ENCODE measurements around the gene VILL. TPM values are rescaled to one million over a fixed set of nuclear protein-coding genes. Genes with fewer than 3 reads are reported as not detected.

Gene VILL
- total RNA-seq, 1 donor from 2014 or later, result 11.4 TPM

DNA sequence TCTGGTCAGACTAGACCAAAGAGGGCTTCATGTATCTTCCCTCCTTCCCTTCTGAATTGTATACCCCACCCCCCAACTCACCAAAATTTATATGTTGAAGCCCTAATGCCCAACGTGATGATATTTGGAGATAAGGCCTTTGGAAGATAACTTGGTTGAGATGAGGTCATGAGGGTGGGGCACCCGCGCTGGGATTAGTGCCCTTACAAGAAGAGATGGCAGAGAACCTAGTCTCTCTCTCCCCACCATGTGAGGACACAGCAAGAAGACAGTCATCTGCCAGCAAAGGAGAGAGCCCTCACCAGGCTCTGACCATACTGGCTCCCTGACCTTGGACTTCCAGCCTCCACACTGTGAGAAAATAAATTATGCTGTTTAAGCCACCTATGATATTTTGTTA, 25.4 kb downstream of the VILL start:
- Mint-ChIP-seq H3K36me3 (ENCODE audit: low read depth) (peaks cover 29% of the 10 kb centered on the region), H3K4me3 (no peak overlapping the region), H3K27me3 (no peaks in the 10 kb centered on the region), H3K27ac (no peak overlapping the region), H3K9me3 (peaks cover 10% of the 10 kb centered on the region), H3K4me1 (no peaks in the 10 kb centered on the region)
- DNase-seq, result no peak
- intact Hi-C loops (cut with micrococcal nuclease), result no loop called here

DNA sequence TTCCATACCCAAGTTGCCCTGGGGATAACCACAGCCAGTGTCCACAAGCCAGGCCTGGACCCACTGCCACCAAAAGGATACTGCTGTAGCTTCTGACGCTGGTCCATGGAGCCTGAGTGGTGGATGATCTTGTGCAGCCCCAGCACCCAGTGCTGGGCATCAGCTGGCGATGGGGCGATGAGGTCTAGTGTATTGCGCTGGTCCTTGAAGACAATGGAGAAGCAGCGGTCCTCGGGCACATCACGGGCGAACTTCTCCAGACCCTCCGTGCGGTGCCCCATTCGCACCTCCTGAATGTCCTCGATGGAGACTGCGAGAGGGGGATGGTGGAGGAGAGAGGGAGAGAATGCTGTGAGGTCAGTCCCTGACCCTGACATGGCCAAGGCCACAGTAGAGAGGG, 25.8 kb downstream of the VILL start:
- no peak for DNase-seq
- intact Hi-C loops (cut with micrococcal nuclease), result no loop called here
- peaks cover 29% of the 10 kb centered on the region for H3K36me3 Mint-ChIP-seq (ENCODE audit: low read depth)
- no peak overlapping the region for H3K27ac Mint-ChIP-seq
- H3K9me3 Mint-ChIP-seq, result peaks cover 10% of the 10 kb centered on the region
- no peaks in the 10 kb centered on the region for H3K27me3 Mint-ChIP-seq
- peaks cover 3% of the 10 kb centered on the region for H3K4me1 Mint-ChIP-seq
- no peak overlapping the region for H3K4me3 Mint-ChIP-seq

DNA sequence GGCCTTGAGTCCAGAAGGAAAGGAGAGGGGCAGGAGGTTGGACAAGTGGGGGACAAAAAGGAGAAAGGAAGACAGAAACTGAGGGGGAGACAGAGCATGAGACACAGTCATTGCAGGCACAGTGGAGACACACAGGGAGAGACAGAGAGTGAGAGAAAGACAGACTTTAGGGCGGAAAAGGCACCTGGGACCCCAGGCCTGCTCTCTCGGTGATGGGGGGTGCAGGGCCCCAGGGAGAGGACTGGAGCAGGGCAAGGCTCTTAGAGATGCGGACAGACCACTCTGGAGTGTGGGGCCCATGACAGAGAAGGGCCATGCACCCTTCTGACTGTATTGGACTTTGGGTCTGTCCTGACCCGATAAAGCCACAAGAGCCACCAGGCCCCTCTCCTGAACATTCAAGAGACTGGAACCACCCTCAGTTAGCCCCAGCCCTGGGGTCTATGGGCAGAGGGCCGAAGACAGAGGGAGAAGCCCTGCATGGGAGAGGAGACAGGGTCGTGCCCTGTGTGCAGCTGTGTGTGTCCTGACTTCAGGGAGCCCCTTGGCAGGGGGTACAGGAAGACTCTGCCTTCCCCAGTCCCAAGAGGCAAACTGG, 26.4 kb downstream of the VILL start:
- no peak overlapping the region for H3K27ac Mint-ChIP-seq
- H3K27me3 Mint-ChIP-seq, result no peaks in the 10 kb centered on the region
- intact Hi-C loops (cut with micrococcal nuclease), result no loop called here
- H3K9me3 Mint-ChIP-seq, result peaks cover 10% of the 10 kb centered on the region
- DNase-seq, result no peak
- peaks cover 4% of the 10 kb centered on the region for H3K4me1 Mint-ChIP-seq
- H3K36me3 Mint-ChIP-seq (ENCODE audit: low read depth), result peaks cover 27% of the 10 kb centered on the region
- no peak overlapping the region for H3K4me3 Mint-ChIP-seq

DNA sequence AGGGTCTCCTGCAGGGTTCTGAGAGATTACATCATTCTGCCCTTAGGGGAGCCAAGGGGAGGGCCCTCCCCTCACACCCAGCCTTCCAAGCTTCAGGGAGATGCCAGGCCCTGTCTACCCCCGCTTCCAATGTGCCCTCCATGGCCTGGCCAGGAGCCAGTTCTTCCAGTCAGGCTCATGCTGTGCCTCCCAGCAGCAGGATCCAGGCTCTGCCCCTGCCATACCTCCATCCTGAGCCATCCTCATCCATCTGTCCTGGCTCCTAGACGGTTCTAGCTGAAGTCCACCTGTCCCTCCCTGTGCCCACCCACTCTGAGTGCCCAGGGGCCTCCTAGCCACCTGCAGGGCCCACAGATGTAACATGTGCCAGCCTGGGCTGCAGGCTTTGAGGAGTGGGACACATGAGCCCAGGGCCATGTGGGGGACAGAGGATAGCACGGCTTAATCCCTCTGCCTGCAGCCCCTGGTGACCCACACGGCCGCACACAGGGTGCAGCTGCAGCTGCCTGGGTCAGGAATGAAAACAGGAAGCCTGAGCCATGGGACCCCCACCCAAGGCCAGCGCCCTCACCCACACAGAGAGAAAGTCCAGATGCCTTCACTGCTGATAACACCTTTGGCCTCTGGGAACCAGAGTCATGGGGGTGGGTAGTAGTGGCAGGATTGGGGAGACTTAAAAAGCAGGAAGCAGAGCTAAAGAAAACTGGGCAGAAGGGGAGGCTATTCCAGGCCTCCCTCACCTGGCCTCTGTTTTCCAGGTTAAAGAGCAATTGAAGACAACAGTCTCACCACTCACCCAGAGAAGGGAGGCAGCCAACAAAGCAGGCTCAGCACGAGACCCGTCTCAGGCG, 27.1 kb downstream of the VILL start:
- Mint-ChIP-seq H3K27me3 (no peaks in the 10 kb centered on the region), H3K4me3 (no peak overlapping the region), H3K27ac (no peak overlapping the region), H3K4me1 (peaks cover 9% of the 10 kb centered on the region), H3K36me3 (ENCODE audit: low read depth) (peaks cover 27% of the 10 kb centered on the region), H3K9me3 (peaks cover 10% of the 10 kb centered on the region)
- intact Hi-C loops (cut with micrococcal nuclease), result no loop called here
- no peak for DNase-seq

DNA sequence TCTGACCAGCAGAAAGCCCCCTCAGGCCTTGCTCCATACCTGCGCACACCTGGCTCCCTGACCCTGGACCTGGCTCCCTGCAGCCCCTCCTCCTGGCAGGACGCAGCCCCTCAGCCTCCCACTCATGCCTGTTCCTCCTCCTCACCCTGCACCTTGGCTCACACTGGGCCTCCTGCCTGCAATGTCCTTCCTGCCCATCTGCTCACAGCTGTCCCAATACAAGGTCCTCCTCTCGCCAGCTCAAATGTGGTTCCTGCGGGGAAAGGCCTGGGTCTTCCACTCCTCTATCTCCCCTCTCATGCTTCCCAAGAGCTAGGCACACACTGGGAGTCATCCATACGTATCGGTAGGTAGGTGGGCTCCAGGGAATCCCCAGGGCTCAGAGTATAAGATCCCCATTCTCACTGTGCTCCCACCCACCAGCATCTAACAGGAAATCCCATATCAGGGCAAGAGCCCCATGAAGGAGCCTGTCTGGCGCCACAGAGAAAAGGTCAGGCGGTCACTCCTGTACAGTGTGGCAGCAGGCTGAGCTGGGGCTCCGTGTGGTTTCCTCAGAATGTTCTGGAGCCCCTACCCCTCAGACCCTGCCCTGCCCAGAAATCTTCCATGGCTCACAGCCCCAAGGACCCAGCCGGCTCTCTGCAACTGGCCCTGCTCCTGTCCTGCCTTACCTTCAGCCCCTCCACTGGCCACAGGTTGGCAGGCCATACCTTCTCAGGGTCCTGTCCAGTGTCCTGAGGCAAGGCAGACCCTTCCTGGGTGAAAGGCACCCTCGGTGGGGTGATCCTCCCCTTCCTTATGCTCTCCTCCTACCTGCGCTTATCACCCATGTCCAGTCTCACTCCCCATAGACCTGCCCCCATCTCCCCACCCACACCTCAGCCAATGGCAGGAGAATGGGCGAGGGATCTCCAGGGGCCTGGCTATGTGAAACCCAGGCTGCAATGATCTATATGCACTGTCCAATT, 28.0 kb downstream of the VILL start:
- no peak for DNase-seq

DNA sequence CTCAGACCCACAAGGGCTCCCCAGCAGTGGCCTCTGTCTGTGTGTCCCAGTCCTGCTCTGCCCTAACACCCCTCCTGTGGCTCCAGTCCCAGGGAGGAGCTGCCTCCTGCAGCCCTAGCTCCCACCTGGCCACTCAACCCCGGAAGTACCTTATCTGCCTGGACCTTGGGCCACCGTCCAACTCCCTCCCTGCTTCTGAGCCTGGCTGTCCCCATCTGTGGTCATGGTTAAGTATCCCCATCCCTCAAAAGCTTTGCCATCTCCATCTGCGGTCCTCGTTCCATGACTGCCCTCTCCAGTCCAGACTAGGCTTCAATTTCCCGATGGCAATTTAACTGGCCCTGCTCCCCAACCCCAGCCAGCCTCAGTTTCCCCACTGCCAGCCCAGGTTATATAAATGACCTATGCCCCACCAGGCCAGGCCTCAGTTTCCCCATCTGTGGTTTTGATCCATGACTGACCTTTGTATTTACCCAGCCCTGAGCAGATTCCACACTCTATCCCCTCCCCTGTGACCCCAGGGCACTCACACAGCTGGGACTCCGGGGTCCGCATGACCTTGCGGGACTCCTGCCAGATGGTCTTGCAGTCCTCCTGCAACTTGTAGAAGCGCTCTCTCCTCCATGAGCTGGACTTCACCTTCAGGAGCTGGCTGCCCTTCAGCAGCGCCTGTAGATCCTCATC, 29.2 kb downstream of the VILL start:
- H3K36me3 Mint-ChIP-seq (ENCODE audit: low read depth), result peaks cover 25% of the 10 kb centered on the region
- intact Hi-C loops (cut with micrococcal nuclease), result no loop called here
- peaks cover 10% of the 10 kb centered on the region for H3K9me3 Mint-ChIP-seq
- H3K4me1 Mint-ChIP-seq, result peaks cover 23% of the 10 kb centered on the region
- H3K27me3 Mint-ChIP-seq, result no peaks in the 10 kb centered on the region
- H3K4me3 Mint-ChIP-seq, result no peak overlapping the region
- H3K27ac Mint-ChIP-seq, result no peak overlapping the region
- DNase-seq, result no peak

More for the DNA sequence above, 28.0 kb downstream of the VILL start:
- Mint-ChIP-seq H3K27ac (no peak overlapping the region), H3K36me3 (ENCODE audit: low read depth) (peaks cover 26% of the 10 kb centered on the region), H3K4me3 (no peak overlapping the region), H3K27me3 (no peaks in the 10 kb centered on the region), H3K4me1 (peaks cover 14% of the 10 kb centered on the region), H3K9me3 (peaks cover 10% of the 10 kb centered on the region)
- intact Hi-C loops (cut with micrococcal nuclease), result no loop called here

DNA sequence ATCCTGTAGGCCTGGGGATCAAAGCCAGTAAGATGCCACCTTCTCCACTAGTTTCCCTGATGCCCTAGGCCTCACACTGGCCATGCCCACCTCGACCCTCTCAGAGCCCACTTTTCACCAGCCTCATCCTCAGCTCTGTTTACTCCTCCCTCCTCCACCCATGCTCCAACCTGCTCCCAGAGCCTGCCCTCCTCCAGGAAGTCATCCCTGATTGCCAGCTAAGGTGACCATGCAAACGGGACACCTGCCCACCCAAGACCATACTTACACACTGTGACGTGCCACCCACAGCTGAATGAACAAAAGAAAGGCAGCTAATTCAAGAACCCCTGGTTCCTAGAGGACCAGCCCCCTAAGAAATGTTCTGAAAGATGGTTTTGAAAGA, 29.7 kb downstream of the VILL start:
- Mint-ChIP-seq H3K27ac (no peak overlapping the region), H3K9me3 (peaks cover 10% of the 10 kb centered on the region), H3K4me1 (peaks cover 27% of the 10 kb centered on the region), H3K27me3 (no peaks in the 10 kb centered on the region), H3K36me3 (ENCODE audit: low read depth) (peaks cover 20% of the 10 kb centered on the region), H3K4me3 (no peak overlapping the region)
- intact Hi-C loops (cut with micrococcal nuclease), result no loop called here
- DNase-seq, result no peak

DNA sequence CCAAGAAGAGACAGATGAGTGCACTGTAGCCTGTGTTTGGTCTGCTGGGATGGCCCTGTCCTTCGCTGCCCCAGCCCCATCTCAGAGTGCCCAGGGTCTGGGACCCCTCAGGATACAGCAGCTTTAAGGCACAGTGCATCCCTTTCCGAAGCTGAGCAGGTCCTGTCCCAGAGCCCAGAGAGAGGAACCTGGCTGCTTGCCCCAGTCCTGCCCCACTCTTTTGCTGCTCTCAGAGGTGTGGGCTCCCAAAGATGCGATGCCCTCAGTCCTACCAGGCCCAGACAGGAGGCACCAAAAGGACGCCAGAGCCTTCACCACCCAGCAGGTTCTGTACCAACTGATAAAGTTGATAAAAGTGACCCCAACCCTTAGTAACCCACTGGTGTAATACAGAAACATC, 30.6 kb downstream of the VILL start:
- Mint-ChIP-seq H3K4me1 (peaks cover 34% of the 10 kb centered on the region), H3K27ac (no peak overlapping the region), H3K27me3 (no peaks in the 10 kb centered on the region), H3K9me3 (peaks cover 7% of the 10 kb centered on the region), H3K36me3 (ENCODE audit: low read depth) (peaks cover 12% of the 10 kb centered on the region), H3K4me3 (no peak overlapping the region)
- intact Hi-C loops (cut with micrococcal nuclease), result no loop called here
- DNase-seq, result no peak

DNA sequence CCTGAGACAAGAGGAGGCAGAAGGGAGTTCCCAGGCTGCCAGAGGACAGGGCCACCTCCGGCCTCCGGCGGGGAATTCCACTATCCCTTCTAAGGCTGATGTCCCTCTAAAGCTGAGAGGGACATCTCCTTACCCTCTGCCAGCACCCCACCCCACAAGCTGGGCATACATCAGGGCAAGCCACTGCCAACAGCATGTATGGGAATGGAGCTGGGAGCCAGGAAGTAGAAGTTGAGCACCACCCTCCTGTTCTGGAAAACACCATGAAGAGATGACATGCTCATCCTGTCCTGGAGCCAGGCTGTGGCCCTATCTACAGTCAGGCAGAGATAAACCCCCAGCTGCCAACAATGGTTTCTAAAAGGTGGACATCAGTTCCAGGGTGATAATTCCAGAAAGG, 31.7 kb downstream of the VILL start:
- no peak overlapping the region for H3K27ac Mint-ChIP-seq
- peaks cover 4% of the 10 kb centered on the region for H3K36me3 Mint-ChIP-seq (ENCODE audit: low read depth)
- no peak for DNase-seq
- peaks cover 35% of the 10 kb centered on the region for H3K4me1 Mint-ChIP-seq
- no peak overlapping the region for H3K4me3 Mint-ChIP-seq
- intact Hi-C loops (cut with micrococcal nuclease), result no loop called here
- H3K9me3 Mint-ChIP-seq, result no peaks in the 10 kb centered on the region
- H3K27me3 Mint-ChIP-seq, result peaks cover 2% of the 10 kb centered on the region

DNA sequence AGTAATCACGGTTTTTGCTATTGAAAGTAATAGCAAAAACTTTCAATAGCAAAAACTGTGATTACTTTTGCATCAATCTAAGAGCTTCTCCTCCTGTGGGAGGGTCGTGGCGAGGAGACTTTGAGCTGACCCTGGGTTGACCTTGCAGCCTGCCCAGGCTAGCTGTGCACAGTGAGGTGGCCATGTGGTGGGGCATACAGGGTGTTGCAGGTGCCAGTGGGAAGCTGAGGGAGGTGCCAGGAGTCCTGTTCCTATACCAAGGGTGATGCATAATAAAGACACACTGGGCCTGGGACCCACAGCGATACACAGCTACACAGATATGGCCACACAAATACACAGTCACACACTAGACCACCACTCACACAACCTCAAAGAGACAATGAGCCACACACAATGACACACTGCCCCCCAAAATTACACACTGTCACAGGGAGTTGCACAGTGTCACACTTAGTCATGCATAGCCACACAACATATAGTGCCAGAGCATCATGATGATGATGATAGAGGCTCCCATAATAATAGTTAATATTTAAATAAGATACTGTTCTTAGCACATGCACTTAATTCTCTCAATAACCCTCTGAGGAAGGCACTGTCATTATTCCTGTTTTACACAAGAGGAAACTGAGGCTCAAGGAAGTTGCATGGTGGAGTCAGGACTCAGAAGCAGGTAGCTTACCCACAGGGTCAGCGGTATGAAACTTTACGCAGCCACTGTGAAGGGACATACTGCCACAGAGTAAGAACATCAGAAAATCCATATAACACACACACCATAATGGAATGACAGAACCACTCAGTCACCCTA, 32.5 kb downstream of the VILL start:
- no peak for DNase-seq
- Mint-ChIP-seq H3K4me3 (peak overlapping the region; percentile 97), H3K27ac (peak overlapping the region; percentile 98), H3K4me1 (peaks cover 37% of the 10 kb centered on the region), H3K27me3 (peaks cover 10% of the 10 kb centered on the region), H3K9me3 (no peaks in the 10 kb centered on the region), H3K36me3 (ENCODE audit: low read depth) (peaks cover 4% of the 10 kb centered on the region)
- intact Hi-C loops (cut with micrococcal nuclease), result no loop called here

DNA sequence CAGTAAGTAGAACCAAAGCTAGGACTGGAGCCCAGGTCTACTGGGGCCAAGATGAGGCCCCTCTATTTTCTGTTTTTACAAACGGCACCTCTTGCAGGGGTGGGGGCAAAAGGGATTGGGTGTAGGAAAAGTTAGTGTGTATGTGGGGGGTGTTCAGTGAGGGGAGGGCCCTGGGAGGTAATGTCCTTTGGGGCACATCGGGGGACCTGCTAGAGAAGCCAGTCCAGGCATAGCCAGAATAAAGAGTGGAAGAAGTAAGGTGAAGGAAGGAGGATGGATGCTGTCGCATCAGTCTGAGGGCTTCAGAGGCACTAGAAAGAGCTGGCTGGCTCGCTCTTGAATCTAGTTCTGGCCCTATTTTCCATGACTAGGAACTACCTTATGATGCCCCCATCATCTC, 36.3 kb downstream of the VILL start:
- intact Hi-C loops (cut with micrococcal nuclease), result no loop called here
- Mint-ChIP-seq H3K9me3 (no peaks in the 10 kb centered on the region), H3K4me1 (peaks cover 47% of the 10 kb centered on the region), H3K27ac (no peak overlapping the region), H3K27me3 (peaks cover 24% of the 10 kb centered on the region), H3K36me3 (ENCODE audit: low read depth) (no peaks in the 10 kb centered on the region), H3K4me3 (no peak overlapping the region)
- no peak for DNase-seq

DNA sequence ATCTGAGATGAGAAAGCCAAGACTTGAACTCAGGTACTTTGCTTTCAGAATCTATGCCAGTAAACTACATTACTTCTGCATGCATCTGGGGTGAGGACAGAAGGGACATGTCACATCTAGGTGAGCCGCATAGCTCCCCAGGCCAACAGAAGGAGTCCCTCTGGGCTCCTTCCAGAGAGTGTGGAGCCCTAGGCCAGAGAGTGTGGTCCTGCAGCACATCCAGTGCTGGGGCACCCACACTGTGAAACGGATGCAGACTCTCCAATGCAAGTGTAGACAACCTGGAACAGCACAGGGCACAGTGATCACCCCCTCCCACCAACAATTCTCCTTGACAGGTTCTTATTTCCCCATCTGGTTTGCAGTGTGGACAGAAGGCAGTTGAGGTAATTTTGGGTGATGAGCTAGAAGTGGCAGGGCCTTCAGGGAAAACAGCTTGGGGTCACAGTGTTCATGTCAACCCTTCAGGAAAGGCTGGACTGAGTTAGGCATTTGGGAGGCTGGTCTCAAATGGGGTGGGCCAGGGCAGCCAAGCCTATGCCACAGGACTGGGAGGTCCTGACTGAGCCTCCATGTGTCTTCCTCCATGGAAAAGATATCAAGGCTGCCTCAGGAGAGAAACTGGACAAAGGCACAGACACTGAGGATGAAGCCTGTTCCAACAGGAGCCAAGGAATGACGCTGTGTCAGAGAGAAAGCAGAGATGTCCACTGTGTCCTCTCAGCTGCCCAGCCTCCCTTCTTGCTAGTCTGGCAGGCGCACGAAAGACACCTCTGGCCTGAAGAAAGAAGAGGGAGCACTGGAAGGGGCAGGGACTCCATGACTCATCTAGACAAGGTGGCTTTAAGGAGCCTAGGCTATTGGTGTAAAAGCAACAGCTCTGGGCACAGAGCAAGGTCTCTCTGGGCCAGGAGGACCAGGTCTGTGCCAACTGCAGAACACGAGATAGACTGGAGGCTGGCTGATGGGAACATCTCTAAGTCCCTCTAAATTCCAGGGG, 37.2 kb downstream of the VILL start:
- peaks cover 41% of the 10 kb centered on the region for H3K4me1 Mint-ChIP-seq
- intact Hi-C loops (cut with micrococcal nuclease), result no loop called here
- no peaks in the 10 kb centered on the region for H3K9me3 Mint-ChIP-seq
- H3K27me3 Mint-ChIP-seq, result peaks cover 26% of the 10 kb centered on the region
- H3K36me3 Mint-ChIP-seq (ENCODE audit: low read depth), result no peaks in the 10 kb centered on the region
- DNase-seq, result no peak
- H3K27ac Mint-ChIP-seq, result no peak overlapping the region
- H3K4me3 Mint-ChIP-seq, result peak overlapping the region; percentile 48
